ENCODE measurements around the gene ATP6AP1.

Gene ATP6AP1

DNA sequence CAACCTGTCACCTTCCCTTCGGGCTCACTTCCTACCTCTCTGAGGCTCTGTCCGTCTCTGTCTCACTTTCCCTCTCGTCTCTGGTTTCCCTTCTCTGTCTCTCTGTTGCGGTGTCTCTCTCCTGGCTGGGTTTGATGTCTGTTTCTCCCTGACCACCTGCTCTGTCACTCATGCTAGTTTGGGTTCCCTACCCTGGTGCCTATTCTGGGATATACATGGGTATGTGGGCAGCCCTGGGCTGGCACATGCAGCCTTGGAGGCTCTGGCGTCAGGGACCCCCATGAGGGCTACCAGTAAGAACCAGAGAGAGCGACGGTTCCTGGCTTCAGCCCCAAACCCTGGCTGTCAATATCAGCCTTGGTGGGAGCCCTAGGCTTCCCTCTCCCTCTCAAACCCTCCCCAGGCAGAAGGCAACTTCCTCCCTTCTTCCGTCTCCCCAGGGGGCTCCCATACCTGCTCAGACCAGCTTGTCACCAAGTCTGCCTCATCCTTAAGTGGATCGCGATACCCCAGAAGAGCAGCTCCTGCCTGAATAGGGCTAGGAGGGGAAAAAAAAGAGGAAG is 19.7 kb upstream of the ATP6AP1 start:
- no peak for TF ChIP-seq ZNF274 (IDR thresholded peaks at IDR 0.05; ENCODE audit: low read depth, low read length)
- peak overlapping the region; percentile 62; the same call in 1 of the 2 replicates for H3K4me3 ChIP-seq (ENCODE audit: low read length)

DNA sequence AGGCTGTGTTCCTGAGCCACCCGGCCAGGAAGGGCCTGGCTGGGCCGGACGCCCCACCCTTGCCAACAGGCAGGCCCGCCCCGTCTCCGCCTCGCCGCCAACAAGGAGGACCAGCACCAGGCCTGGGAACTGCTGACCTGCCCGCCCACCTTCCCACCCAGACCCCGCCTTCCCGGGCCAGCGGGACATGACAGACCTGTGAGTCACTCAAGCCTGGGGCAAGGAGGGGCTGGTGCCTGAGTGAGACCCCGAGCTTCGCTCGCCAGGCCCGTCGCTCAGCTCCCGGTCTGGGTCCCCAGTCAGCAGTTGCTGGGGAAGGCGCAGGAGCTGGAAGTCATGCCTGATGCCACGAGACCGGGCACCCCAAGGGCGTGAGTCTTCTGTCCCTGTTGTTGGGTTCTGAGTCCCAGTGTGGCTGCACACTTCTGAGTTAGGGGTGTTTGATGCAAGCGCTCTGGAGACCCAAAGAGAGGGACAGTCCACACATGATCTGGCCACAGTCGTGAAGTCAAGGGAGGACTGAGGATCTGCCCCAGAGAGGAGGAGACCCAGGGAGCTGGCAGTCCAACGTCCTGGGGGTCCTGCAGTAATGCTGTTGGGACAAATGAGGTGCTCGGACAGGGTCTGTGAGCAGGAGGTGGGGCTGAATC is 19.1 kb upstream of the ATP6AP1 start, which contains the start of gene DNASE1L1:
DNASE1L1 (minus strand) TSS at position 33 of the 650 bp plus-strand sequence. CDS start 3,686 bp downstream, outside the sequence.
- H3K4me3 ChIP-seq (ENCODE audit: low read length), result peak within 1 kb of the TSS; percentile 62; the same call in 1 of the 2 replicates
- no peak for TF ChIP-seq ZNF274 (IDR thresholded peaks at IDR 0.05; ENCODE audit: low read depth, low read length)

DNA sequence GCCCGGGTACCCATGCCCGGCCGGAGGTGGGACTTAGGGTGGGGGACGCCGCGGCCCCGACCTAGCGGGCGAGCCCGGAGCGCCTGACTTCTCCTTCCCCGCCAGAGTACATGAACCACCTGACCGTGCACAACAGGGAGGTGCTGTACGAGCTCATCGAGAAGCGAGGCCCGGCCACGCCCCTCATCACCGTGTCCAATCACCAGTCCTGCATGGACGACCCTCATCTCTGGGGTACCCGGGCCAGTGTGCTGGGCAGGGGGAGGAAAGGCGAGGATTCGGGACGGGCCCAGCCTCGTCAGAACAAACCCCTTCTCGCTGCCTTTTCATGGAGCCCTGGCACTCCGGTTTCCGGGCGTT is 16.5 kb upstream of the ATP6AP1 start:
- TF ChIP-seq ZNF274 (IDR thresholded peaks at IDR 0.05; ENCODE audit: low read depth, low read length), result no peak
- peak overlapping the region; percentile 76 for H3K4me3 ChIP-seq (ENCODE audit: low read length)

DNA sequence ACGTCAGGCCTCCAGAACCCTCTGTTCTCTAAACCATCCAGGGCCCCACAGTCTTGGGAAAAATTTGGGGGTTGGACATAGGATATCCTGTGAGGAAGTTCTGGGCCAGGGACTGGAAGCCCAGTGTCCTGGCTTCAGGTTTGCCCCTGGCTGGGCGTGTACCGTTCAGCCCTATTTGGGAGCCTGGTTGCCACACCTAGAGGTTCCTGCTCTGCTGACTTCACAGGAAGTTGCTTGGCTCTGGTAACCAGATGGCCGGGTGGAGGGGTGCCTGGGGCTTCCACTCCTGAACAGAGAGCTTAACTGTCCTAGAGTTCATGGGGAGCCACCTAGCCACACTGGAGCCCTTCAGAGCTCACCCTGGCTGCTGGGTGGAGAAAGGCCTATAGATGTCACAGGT is 16.0 kb upstream of the ATP6AP1 start:
- TF ChIP-seq ZNF274 (IDR thresholded peaks at IDR 0.05; ENCODE audit: low read depth, low read length), result no peak
- H3K4me3 ChIP-seq (ENCODE audit: low read length), result peak overlapping the region; percentile 76; the same call in 1 of the 2 replicates

DNA sequence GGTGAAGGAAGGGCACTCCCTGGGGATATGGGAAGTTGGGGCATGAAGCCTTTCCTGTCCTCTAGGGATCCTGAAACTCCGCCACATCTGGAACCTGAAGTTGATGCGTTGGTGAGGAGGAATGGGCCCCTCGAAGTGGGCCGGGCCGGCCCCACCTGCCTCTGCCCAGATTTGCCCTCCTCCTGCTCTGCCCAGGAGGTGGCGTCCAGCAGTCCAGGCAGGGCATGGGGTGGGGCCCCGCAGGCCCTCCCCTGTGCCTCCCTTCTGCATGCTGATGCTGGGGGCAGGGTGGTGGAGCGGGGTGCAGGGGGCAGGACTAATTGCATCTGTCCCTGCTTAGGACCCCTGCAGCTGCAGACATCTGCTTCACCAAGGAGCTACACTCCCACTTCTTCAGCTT is 15.3 kb upstream of the ATP6AP1 start:
- no peak overlapping the region for H3K4me3 ChIP-seq (ENCODE audit: low read length)
- TF ChIP-seq ZNF274 (IDR thresholded peaks at IDR 0.05; ENCODE audit: low read depth, low read length), result no peak

DNA sequence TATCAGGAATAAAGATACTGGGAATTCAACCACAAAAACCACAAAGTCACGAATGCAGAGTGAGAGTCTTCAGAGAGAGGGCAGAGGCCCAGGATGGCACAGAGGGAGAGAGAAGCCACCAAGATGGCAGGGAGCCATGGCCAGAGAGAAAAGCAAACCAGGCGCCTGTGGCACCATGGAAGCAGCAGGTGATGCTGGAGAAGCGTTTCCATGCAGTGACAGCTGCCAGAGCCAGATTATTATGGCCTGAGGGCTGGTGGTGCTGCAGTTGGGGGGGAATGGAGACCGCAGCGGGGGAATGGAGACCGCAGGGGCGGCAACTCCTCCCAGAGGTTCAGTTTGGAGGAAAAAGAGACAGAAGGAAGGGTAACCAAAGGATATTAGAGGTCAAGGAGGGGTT is 11.3 kb upstream of the ATP6AP1 start:
- no peak overlapping the region for H3K4me3 ChIP-seq (ENCODE audit: low read length)
- TF ChIP-seq ZNF274 (IDR thresholded peaks at IDR 0.05; ENCODE audit: low read depth, low read length), result no peak

DNA sequence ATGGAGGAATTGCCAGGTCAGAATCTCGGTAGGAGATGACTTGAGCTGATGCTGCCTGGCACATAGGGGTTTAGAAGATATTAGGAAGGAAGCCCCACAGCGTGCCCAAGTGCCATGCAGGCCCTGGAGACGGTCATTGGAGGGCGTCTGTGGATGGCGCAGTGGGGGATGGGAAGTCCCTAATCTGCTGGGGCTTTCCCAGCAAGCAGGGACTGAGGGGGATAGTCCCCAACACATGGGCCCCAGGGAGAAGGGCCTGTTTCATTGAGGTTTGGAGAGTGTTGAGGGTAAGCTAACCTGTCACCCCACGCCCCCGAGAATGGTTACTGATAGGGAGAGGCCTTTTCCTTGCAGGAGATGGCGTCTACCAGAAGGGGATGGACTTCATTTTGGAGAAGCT is 9.3 kb upstream of the ATP6AP1 start:
- TF ChIP-seq ZNF274 (IDR thresholded peaks at IDR 0.05; ENCODE audit: low read depth, low read length), result no peak
- no peak overlapping the region for H3K4me3 ChIP-seq (ENCODE audit: low read length)

DNA sequence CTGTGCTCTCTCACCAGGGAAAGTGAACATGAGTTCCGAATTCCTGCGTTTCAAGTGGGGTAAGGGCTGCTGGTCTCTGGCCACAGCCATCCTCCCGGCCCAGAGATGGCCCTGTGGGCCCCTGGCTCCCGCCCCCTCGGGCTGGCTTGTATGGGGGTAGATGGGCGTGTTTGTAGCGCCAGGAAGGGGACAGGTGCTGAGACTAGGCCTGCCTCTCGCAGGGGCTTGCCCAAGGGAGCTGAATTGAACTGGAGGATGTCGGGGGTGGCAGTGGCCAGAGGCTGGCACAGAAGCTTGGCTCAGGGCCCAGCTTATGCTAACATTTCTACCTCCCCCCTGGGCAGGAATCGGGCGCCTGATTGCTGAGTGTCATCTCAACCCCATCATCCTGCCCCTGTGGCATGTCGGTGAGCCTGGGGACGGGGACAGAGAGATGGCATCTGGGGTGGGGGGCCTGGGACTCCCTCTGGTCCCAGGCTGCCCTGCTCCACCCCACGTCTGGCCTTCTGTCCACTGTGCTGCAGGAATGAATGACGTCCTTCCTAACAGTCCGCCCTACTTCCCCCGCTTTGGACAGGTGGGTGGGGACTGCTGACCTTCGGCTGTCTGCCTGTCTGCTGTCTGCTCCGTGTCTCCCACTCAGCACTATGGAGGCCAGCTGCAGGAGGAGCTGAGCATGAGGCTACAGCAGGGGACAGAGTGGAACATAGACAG is 8.6 kb upstream of the ATP6AP1 start:
- TF ChIP-seq ZNF274 (IDR thresholded peaks at IDR 0.05; ENCODE audit: low read depth, low read length), result no peak
- H3K4me3 ChIP-seq (ENCODE audit: low read length), result no peak overlapping the region

DNA sequence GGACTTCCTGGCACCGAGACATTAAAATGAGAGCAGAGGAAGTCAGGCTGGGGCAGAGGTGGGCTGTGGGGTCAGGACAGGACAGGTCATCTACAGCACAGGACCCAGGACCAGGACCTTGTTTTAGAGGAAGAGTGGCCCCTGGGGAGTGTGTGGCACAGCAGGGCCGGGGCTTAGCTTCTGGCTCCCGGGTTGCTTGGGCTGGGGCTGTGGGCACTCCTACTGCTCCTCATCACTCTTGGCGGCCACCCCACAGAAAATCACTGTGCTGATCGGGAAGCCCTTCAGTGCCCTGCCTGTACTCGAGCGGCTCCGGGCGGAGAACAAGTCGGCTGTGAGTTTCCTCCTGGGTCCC is 8.1 kb upstream of the ATP6AP1 start:
- H3K4me3 ChIP-seq (ENCODE audit: low read length), result no peak overlapping the region
- TF ChIP-seq ZNF274 (IDR thresholded peaks at IDR 0.05; ENCODE audit: low read depth, low read length), result no peak

DNA sequence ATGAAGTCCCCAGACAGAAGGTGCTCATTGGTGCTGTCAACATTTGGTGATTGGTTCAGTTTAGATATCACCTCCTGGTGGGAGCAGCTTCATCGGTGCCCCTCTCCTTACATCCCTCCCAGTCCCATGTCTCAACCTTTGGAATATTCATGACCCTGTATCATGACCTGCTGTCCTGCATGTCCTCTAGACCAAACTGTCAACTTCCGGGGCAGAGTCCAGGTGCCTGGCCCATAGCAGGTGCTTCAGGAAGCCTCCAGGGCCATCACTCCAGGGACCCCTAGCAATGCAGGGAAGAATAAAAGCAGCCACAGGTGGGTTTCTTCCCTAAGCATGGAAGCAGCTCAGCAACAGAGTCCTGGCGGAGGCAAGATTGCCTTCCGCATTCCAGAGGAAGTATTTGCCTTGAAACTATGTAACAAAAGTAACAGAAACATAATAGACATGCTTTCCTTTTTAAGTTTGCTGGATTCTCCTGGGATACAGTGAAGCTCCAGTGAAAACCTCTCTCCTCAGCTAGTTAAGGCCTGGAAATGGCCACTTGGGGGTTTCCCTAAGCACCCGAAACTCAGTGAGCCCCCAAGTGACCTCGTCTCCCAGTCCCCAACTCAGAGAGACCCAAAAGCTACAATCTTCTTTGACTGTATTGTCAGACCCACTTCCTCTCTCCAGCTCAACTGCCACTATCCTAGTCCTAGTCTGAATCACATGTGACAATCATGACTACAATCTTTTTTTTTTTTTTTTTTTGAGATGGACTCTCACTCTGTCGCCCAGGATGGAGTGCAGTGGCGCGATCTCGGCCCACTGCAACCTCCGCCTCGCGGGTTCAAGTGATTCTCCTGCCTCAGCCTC is 1.3 kb upstream of the ATP6AP1 start:
- no peak for TF ChIP-seq ZNF274 (IDR thresholded peaks at IDR 0.05; ENCODE audit: low read depth, low read length)
- no peak overlapping the region for H3K4me3 ChIP-seq (ENCODE audit: low read length)

DNA sequence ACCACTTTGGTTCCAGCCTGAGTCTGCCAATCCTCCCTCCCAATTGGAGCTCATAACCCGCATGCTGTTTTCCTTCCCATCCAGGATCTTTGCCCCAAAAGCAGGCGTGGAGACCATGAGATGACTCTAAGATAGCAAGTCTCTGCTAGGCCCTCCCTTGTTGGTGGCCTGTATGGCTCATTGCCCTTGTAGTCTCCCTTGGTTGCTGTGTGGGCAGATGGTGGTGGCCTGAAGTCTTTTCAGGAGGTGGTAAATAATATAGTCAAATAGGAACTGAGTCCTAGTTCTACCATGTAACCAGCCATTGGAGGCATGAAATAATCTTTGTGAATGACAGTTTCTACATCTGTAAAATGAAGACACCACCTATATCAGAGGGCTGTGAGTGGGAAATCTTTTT is 1.2 kb downstream of the ATP6AP1 start:
- no peak for TF ChIP-seq ZNF274 (IDR thresholded peaks at IDR 0.05; ENCODE audit: low read depth, low read length)
- H3K4me3 ChIP-seq (ENCODE audit: low read length), result peak overlapping the region; percentile 4; the same call in 1 of the 2 replicates

DNA sequence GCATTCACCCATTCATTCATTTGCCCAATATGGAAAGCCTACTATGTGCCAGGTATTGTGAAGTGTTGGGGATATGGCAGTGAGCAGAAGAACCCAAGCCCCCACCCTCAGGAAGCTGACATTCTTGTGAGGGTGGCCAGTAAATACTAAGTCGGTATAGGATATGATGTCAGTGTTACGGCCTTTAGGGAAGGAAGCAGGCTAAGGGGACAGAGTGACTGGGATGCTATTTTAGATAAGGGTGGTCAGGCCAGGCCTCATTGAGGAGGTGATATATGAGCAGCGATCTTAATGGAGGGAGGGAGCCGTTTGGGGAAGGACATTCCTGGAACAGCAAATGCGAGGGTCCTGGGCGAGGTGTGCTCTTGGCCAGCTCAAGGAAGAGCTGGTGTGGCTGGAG is 2.0 kb downstream of the ATP6AP1 start:
- TF ChIP-seq ZNF274 (IDR thresholded peaks at IDR 0.05; ENCODE audit: low read depth, low read length), result no peak
- H3K4me3 ChIP-seq (ENCODE audit: low read length), result no peak overlapping the region

DNA sequence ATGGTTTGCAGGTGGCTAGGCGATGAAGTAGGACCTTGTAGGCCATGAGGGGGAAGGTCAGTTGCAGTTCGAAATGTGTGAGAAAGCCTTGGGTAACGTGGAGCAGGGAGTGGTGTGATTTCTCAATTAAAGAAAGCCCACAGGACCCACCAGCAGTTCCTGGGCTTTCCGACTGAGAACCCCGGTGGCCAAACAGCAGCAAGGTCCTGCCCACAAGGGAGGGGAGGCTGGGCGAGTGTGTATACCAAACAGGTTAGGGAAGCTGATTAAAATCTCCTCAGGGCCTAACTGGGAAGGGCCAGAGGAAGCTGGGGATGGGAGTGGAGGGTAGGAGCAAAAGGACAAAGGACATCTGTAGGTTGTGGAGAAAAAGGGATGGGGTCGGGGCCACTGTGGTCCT is 2.4 kb downstream of the ATP6AP1 start:
- TF ChIP-seq ZNF274 (IDR thresholded peaks at IDR 0.05; ENCODE audit: low read depth, low read length), result no peak
- H3K4me3 ChIP-seq (ENCODE audit: low read length), result no peak overlapping the region

DNA sequence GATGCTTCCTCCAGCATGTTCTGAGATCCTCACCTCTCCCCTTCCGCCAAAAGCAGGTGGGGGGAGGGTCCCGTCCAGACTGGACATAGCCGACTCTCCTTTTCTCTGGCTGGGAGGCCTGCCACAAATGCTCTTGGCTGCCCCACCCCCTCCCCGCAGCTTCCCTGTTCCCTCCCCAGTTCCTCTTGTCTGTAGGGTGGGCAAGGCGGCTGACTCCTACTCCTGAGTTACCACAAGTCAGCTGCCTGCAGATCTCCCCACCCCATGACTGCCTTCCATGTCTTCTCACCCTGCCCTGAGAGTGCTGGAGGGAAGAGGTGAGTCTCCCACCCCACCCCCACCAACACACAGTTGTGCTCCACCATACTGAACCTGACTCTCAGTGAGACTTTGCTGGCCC is 2.9 kb downstream of the ATP6AP1 start:
- no peak overlapping the region for H3K4me3 ChIP-seq (ENCODE audit: low read length)
- no peak for TF ChIP-seq ZNF274 (IDR thresholded peaks at IDR 0.05; ENCODE audit: low read depth, low read length)
